HepG2 (cell line): ENCODE measurements around the gene PTPN2. TPM values are rescaled to one million over a fixed set of nuclear protein-coding genes. Genes with fewer than 3 reads are reported as not detected.

Experiments
- DZIP1 ChIP-seq: sonication (generic); formaldehyde crosslinking; IDR thresholded peaks from 2 replicates; pipeline ENCODE4 v1.5.0; 2020; ENCODE audit warnings: mild to moderate bottlenecking, missing genetic modification reagents
- GATAD1 ChIP-seq: IDR thresholded peaks from 2 replicates; pipeline ENCODE4 v1.6.1; 2016; ENCODE audit warnings: missing genetic modification reagents, missing compliant biosample characterization
- GPN1 ChIP-seq: sonication (generic); formaldehyde crosslinking; IDR thresholded peaks from 2 replicates; pipeline ENCODE4 v1.5.1; 2020; ENCODE audit warnings: missing genetic modification reagents, borderline replicate concordance
- HOXA3 ChIP-seq: sonication (generic); formaldehyde crosslinking; IDR thresholded peaks from 2 replicates; pipeline ENCODE4 v1.5.0; 2020; ENCODE audit warnings: missing genetic modification reagents
- MAFG ChIP-seq: sonication (generic); formaldehyde crosslinking; IDR thresholded peaks from 2 replicates; pipeline ENCODE4 v1.5.1; 2020; ENCODE audit warnings: mild to moderate bottlenecking, missing genetic modification reagents
- NR2F2 ChIP-seq: IDR thresholded peaks from 2 replicates; pipeline ENCODE4 v1.6.1; 2012; ENCODE audit warnings: low read depth, inconsistent platforms, borderline replicate concordance
- RAD51 ChIP-seq: fragments of 450-650 bp; IDR thresholded peaks from 2 replicates; pipeline ENCODE4 v1.6.1; 2016; ENCODE audit warnings: borderline replicate concordance
- SNRNP70 ChIP-seq: fragments of 200-400 bp; formaldehyde crosslinking; IDR thresholded peaks from 2 replicates; pipeline ENCODE4 v1.6.1; 2017; ENCODE audit warnings: mild to moderate bottlenecking, low read depth, low read length, moderate library complexity
- SRSF1 ChIP-seq: fragments of 200-400 bp; formaldehyde crosslinking; optimal IDR thresholded peaks from 2 replicates; pipeline ENCODE3; 2017; ENCODE audit warnings: mild to moderate bottlenecking, low read depth, low read length, moderate library complexity
- TEAD3 ChIP-seq: optimal IDR thresholded peaks from 2 replicates; pipeline ENCODE3; 2016; ENCODE audit warnings: borderline replicate concordance
- TRIM24 ChIP-seq: sonication (generic); formaldehyde crosslinking; IDR thresholded peaks from 2 replicates; pipeline ENCODE4 v1.8.0; 2022; ENCODE audit warnings: mild to moderate bottlenecking, missing genetic modification reagents
- ZNF407 ChIP-seq: sonication (generic); formaldehyde crosslinking; IDR thresholded peaks from one replicate; pipeline ENCODE4 v1.5.1; 2020; ENCODE audit warnings: mild to moderate bottlenecking, missing genetic modification reagents; ENCODE audit errors: not compliant biosample characterization
- ZNF501 ChIP-seq: sonication (generic); formaldehyde crosslinking; IDR thresholded peaks from 2 replicates; pipeline ENCODE4 v1.5.1; 2020; ENCODE audit warnings: mild to moderate bottlenecking, moderate library complexity, missing genetic modification reagents
- ZNF562 ChIP-seq: sonication (generic); formaldehyde crosslinking; IDR thresholded peaks from 2 replicates; pipeline ENCODE4 v1.8.0; 2022; ENCODE audit warnings: missing genetic modification reagents, borderline replicate concordance
- ZNF670 ChIP-seq: sonication (generic); formaldehyde crosslinking; IDR thresholded peaks from 2 replicates; pipeline ENCODE4 v1.8.0; 2022; ENCODE audit warnings: mild to moderate bottlenecking, missing genetic modification reagents, borderline replicate concordance
- ZNF704 ChIP-seq: sonication (generic); formaldehyde crosslinking; IDR thresholded peaks from 2 replicates; pipeline ENCODE4 v1.8.1; 2023; ENCODE audit warnings: mild to moderate bottlenecking, inconsistent platforms, moderate library complexity, missing genetic modification reagents, borderline replicate concordance
- ZNF772 ChIP-seq: sonication (generic); formaldehyde crosslinking; IDR thresholded peaks from 2 replicates; pipeline ENCODE4 v1.5.0; 2020; ENCODE audit warnings: mild to moderate bottlenecking, missing genetic modification reagents
- polyA plus RNA-seq, 8 experiments: library from polyadenylated mRNA; depleted of rRNA in 3 of 8; stranded (reverse) in 7 of 8; unstranded in 1 of 8; fragments of >200 nt; fragmentation: Illumina TruSeq in 4 of 8; extraction: Trizol in 4 of 8; gene quantifications; 2 replicates each; pipeline versions ENCODE4 v1.2.1 to v1.2.3, GENCODE V29; 2011 to 2016; ENCODE audit warnings: low read depth in 4 of 8, missing spikeins in 1 of 8, mixed read lengths in 1 of 8; ENCODE audit not compliant: insufficient read depth in 1 of 8
- total RNA-seq, 5 experiments: library from RNA; depleted of rRNA; stranded (reverse); fragments of >200 nt; fragmentation: Illumina TruSeq; extraction: Trizol; gene quantifications; 2 replicates each; pipeline ENCODE4 v1.2.3, GENCODE V29; 2016; ENCODE audit warnings: low read depth in 1 of 5

PTPN2 gene
- total and polyA plus RNA-seq, 2 of the 13 experiments (the other 11 are each of a cell fraction or from before 2014, with no cell fraction given): 24.9 to 41.5 TPM

GRCh38 chr18:12883684-12884405 is at the start of gene PTPN2 (continued):
- no peak for TF ChIP-seq SRSF1
- TF ChIP-seq HOXA3 (CRISPR knock-in tag): peak; percentile 77; the same call in 1 of the 2 replicates
- TF ChIP-seq SNRNP70: no peak
- peak; percentile 66 for TF ChIP-seq TEAD3 (CRISPR knock-in tag)
- no peak for TF ChIP-seq NR2F2
- peak; percentile 87 for TF ChIP-seq ZNF772 (CRISPR knock-in tag)
- no peak for TF ChIP-seq RAD51
- no peak for TF ChIP-seq DZIP1 (CRISPR knock-in tag)
- no peak for TF ChIP-seq TRIM24 (CRISPR knock-in tag)
- TF ChIP-seq ZNF704: 0 out of 2 replicates have a peak, but pooled peaks have one; percentile 55
- TF ChIP-seq GPN1: no peak
- peak; percentile 74; the same call in 1 of the 2 replicates for TF ChIP-seq ZNF670 (CRISPR knock-in tag)
- peak; percentile 67 for TF ChIP-seq ZNF407 (CRISPR knock-in tag)
- TF ChIP-seq MAFG (CRISPR knock-in tag): no peak
- TF ChIP-seq GATAD1 (CRISPR knock-in tag): peak; percentile 70; the same call in 1 of the 2 replicates
- TF ChIP-seq ZNF501 (CRISPR knock-in tag): peak; percentile 76
- TF ChIP-seq ZNF562 (CRISPR knock-in tag): no peak
